ENCODE results near the gene NRXN3.

Gene NRXN3

DNA sequence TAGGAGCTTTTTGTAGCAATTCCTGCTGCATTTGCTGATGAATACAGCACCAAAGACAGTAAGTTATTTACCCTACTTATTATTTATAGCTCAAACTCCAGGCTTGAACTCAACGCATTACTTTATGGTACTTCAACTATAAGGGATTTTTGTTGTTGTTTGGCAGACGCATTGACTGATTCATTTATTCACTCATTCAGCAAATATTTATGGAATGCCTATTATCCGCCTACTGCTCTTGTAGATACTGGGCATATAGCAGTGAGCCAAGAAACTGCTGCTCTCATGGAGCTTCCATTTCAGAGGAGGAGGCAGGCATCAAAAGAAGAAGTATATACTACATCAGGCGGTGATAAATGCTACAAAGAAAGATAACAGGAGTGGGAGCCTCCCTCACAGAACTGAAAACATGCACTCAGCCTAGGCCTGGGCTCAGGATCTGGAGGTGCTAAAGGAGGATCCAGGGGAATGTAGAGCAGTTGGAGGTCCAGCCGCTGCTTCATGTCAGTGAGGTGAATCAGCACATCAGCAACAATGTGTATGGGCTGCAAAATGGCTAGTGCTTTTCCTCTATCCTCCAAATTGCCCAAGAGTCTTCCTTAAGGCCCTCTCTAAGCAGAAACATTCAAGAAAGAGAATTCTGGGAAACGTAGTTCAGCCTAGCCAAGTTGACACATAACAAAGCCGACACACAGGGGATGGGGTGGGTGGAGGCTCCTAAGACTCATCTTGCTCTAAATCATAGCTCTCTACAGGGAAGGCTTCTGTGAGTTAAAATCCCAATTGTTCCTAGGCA is 157.5 kb downstream of the NRXN3 start:
- DNase-seq: no peak

GRCh38 chr14:78329371-78329770 is 159.2 kb downstream of the NRXN3 start:
- DNase-seq: no peak

DNA sequence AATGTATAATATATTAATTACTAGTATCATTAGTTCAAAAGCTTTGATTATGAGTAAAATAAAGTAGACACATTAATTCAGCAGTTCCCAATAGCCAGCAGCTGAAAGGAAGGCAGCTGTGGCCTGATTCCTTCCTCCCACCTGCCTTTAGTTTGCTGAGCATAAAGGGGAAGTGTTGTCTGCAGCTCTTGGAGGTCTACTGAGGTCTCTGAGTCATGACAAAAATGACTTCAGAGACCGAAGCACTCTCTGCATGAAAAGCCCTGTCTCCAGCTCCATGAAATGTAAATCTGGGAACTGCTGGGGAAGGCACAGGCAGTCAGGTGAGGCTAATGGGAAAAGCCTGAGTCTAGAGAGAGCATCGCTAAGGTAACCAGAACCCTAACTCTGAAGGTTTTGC is 165.4 kb downstream of the NRXN3 start:
- no peak for DNase-seq

DNA sequence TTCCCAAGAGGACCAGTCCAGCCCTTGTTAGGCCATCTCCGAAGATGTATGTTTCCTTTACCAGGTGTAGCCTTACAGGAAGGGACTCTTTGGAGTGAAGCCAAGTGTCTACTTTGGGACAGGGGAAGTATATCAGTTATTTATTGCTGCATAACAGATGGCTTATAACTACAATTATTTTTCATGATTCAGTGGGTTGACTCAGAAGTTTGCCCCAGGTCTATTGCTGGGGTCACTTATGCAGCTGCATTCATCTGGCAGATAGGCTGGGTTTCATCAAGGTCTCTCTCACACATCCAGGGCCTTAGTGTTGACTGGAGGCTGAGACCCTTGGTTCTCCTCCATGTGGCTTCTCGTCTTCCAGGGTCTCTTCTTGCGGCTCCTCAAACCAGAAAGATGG is 170.1 kb downstream of the NRXN3 start:
- DNase-seq: no peak

- DNase-seq: no peak
Measured at GRCh38 chr14:78341827-78342389, 171.7 kb downstream of the NRXN3 start.

GRCh38 chr14:78342879-78343278 is 172.7 kb downstream of the NRXN3 start:
- DNase-seq: no peak

DNA sequence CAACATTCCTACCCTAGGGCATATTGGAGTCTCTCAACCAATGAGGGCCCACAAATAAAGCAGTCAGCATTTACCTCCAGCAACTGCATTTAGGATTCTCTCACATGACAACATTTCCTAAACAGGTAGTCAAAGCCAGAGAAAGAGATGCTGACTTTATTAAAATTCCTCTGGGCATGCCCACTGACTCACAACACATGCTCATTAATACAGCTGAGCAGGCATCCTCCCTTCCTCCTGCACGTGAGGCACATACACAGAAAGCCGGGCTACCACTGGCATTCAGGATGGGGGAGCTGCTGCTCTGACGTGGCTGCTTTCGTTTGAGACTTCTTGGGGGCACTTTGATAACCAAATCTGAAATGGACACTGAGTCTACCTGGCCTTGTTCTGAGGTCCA is 174.1 kb downstream of the NRXN3 start:
- no peak for DNase-seq

- DNase-seq: no peak
Measured at GRCh38 chr14:78345131-78345744, 175.1 kb downstream of the NRXN3 start.

DNA sequence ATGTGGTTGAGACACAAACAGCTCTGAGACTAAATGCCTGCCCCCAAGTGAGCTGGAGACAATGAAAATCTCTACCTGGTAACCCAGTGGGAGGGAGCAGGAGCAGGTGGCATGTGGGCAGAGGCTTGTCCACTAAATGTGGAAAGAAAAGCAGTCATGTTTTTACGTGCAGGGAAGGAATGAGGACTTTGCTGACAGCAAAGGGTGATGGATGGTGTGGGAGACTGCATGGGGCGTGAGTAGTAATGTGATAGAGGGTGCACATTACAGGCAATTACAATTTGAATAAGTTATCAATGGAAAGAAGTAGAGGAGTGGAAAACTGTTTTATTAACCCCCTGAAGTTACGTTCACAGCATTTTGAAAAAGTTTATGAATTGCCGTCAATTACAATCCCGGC is 176.6 kb downstream of the NRXN3 start:
- DNase-seq: no peak

- no peak for DNase-seq
Measured at GRCh38 chr14:78355109-78355508, 184.9 kb downstream of the NRXN3 start.

DNA sequence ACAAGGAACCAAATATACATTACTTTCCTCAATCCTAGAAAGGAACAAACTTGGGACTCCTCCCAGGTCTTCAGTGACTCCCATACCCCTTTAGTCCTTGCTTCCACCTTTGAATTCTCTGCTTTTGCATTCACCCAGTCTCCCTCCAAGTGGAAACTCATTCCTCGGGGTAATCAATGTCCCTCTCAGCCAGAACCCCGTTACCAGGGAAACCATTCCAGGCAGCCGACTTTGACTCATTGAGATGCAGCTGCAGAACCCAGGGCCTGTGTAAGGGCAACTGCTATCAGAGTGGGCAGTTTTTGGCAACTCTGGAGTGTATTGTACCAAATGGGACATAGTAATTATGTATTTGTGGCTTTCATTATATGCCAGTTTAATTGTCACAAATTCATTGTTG is 186.2 kb downstream of the NRXN3 start:
- DNase-seq: no peak

- DNase-seq: no peak
Measured at GRCh38 chr14:78358591-78358990, 188.4 kb downstream of the NRXN3 start.

GRCh38 chr14:78359581-78359980 is 189.4 kb downstream of the NRXN3 start:
- no peak for DNase-seq

DNA sequence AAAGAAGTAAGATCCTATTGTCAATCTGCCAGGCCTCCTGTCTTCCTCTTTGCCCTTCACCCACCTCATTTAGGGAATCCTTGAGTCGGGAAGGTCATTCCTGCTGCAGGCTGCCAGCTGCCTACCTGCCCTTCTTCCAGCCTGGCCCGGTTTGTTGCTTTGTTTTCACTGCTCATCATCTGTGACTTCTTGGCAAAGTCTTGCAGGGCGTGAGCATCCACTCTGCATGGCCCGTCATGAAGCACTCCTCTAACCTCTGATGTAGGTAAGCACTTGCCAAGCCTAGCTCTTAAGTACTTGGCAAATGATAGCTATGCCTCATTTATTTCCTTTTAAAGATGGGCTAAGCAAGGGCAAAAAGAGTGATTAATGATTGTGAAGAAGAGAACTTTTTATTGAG is 192.8 kb downstream of the NRXN3 start:
- no peak for DNase-seq

DNA sequence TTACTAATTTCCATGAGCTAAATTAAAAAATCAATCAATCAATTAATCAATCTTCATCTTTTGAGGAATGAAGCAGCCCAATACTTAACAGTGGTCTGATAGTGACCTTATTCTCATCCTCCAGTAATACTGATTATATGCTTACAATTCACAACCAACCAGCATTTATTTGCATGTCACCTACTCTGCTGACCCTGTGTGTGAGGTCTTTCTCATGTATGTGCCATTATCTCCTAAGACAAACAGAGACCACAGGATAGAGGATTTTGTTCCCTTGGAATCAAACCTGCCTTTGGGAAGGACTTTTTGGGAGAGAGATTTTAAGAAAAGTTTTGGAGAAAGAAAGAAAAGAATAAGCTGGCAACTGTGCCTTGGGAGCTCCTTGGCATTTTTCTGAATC is 197.2 kb downstream of the NRXN3 start:
- DNase-seq: no peak

- no peak for DNase-seq
Measured at GRCh38 chr14:78383060-78383459, 212.9 kb downstream of the NRXN3 start.

- no peak for DNase-seq
Measured at GRCh38 chr14:78398216-78398615, 228.0 kb downstream of the NRXN3 start.

- no peak for DNase-seq
Measured at GRCh38 chr14:78399316-78399889, 229.2 kb downstream of the NRXN3 start.

DNA sequence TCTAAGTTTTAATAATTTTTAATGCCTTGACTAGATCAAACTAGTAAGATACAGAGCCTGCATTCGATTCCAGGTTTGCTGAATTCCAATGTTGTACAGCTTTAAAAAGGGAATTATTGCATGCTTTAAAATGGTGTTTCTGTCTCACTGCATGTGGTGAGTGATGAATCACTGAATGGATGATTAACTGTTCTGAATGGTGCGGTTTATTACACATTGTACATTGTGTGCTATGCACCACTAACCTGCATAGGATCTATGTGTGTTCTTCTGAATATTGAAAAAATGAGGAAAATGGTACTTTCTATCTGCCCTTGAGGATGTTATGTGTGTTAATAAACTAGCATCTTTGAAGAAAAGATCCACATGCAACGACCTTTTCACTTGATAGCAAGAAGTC is 231.7 kb downstream of the NRXN3 start:
- DNase-seq: no peak

DNA sequence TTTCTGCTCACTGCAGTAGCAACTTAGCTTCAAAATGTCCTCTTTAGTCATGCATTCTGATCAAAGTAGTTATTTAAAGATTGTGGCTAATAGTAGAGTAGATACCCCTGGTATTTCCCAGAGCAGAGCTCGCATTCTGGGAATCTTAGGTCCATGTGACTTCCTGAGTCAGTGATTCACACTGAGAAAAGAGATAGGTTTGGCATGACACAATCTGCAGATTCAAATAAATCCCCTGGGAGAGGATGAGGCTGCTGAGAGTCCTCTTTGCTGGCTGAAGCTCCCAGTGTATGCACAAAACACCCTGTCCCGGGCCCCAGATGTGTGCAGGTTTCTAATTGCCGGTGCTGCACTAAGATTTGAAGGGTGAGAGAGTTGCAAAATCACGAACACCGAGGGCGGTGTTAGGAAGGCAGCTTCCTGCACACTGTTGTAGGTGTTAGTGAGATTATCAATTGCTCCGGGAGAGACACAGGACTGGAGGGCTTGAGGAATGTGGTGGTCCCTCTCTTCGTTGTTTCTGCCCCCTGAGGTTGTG is 233.2 kb downstream of the NRXN3 start:
- no peak for DNase-seq

GRCh38 chr14:78405079-78405856 is 235.1 kb downstream of the NRXN3 start:
- DNase-seq: no peak

DNA sequence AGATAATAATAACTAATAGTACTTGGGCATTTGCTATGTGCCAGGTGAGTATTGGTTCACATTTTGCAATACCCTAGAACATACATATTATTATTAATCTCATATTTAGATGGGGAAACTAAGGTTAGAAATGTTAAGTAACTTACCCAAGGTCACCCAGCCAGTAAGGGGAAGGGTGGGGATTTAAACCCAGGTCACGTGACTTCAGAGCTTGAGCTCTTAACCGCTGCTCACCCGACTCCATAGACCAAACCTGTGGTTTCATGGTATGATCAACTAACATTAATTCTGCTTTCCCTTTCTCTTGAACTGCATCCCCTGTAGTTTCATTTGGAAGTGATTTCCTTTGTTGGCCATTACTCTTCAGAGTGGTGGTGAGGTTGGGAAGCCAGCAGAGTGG is 242.3 kb downstream of the NRXN3 start:
- DNase-seq: no peak

DNA sequence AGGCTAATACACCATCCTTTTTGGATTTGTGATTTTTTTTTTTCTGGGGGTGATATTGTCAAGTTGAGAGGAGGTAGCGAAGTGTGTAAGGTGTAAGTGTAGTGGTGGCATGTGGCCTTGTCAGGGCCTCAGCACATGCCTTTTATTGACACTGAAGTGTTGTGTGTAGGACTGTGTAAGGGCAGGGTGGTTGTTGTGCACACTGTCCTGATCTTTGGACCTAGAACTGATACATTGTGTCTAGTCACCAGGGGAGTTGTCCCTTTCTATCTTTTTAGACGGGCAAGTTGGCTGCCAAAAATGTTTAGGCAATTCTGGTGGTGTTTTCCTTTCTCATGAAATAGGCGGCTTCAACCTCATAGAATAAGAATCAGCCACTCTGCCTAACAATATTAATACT is 244.0 kb downstream of the NRXN3 start:
- DNase-seq: no peak
